ENCODE measurements around the gene FOXK1.
"Not testable (repeated sequence)": the region's sequence is repeated elsewhere in the genome, so short reads cannot be mapped to it uniquely, and the experiment has no call there.

The FOXK1 gene

DNA sequence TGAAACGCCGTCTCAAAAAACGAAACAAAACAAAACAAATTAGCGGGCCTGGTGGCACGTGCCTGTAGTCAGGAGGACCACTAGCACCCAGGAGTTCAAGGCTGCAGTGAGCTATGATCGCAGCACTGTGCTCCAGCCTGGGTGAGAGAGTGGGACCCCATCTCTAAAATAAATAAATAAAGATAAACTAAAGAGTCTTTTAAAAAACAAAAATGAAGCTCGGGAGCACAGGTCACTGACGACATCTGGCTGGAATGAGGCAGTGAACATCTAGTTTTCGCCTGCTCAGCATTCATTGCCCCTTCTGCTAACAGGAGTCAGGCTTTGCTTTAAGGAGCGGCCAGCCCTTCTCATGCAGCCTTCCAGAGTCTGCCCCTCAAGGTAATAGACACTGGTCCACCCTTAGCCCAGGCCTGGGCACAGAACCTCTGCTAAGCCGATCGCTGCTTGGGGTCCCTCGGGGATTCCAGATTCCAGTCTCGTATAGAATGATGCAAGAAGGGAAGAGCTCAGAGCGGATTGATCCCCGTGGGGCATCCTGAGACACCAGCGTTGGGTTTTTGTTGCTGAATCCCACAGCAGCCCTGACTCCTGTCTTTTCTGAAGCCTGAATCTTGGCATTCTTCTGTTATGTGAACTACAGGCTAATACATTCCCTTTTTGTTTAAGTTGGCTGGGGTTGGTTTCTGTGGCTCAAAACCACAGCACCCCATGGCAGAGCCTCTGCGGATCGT is 14.2 kb upstream of the FOXK1 start:
- no peak for DNase-seq (ENCODE audit: low read depth)

DNA sequence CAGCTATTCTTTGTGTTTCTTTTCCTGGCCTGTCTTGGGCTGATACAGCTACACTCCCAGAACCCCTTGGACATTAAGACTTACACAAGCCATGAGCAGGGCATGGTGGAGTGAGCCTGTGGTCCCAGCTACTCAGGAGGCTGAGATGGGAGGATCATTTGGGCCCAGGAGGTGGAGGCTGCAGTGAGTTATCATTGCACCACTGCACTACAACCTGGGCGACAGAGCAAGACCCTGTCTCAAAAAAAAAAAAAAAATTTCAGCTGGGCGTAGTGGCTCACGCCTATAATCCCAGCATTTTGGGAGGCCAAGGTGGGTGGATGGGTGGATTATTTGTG is 13.6 kb upstream of the FOXK1 start:
- no peak for DNase-seq (ENCODE audit: low read depth)

GRCh38 chr7:4670791-4671190 is 11.3 kb upstream of the FOXK1 start:
- no peak for DNase-seq (ENCODE audit: low read depth)

GRCh38 chr7:4675771-4676367 is 6.2 kb upstream of the FOXK1 start:
- DNase-seq (ENCODE audit: low read depth): no peak

DNA sequence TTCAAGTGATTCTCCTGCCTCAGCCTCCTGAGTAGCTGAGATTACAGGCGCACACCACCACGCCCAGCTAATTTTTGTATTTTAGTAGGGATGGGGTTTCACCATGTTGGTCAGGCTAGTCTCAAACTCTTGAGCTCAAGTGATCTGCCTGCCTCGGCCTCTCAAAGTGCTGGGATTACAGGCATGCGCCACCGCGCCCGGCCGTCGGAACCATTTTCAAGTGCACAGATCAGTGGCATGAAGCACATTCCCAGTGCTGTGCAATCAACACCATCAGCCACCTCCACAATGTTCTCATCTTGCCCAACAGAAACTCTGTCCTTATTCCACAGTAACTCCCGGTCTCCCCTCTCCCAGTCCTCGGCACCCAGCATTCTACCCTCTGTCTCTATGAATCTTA is 4.6 kb upstream of the FOXK1 start:
- DNase-seq (ENCODE audit: low read depth): not testable (repeated sequence)

DNA sequence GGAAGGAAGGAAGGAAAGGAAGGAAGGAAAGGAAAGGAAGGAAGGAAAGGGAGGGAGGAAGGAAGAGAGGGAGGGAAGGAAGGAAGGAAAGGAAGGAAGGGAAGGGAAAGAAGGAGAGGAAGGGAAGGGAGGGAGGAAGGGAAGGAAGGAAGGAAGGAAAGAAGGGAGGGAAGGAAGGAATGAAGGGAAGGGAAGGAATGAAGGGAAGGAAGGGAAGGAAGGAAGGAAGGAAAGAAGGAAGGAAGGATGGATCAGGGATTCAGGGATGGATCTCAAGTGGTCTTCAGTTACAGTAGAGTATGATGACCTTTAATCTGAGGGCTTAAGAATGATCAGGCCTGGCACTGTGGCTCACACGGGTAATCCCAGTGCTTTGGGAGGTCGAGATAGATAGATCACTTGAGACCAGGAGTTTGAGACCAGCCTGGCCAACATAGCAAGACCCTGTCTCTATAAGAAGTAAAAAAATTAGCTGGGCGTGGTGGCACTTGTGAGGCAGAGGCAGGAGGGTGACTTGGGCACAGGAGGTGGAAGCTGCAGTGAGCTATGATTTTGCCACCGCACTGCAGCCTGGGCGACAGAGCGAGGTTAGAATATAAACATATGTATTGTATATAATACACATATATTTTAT is 760 bp upstream of the FOXK1 start:
- DNase-seq (ENCODE audit: low read depth): no peak

DNA sequence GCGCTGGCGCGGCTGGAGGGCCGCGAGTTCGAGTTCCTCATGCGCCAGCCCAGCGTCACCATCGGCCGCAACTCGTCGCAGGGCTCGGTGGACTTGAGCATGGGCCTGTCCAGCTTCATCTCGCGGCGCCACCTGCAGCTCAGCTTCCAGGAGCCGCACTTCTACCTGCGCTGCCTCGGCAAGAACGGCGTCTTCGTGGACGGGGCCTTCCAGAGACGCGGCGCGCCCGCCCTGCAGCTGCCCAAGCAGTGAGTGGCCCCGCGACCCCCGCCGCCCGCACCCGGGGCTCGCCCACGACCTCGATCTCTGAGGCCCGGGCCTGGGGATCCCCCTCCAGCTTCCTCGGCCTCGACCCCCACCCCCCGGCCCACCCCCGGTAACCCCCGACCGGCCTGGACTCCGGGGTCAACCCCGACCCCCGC is 537 bp downstream of the FOXK1 start:
- DNase-seq (ENCODE audit: low read depth): no peak

DNA sequence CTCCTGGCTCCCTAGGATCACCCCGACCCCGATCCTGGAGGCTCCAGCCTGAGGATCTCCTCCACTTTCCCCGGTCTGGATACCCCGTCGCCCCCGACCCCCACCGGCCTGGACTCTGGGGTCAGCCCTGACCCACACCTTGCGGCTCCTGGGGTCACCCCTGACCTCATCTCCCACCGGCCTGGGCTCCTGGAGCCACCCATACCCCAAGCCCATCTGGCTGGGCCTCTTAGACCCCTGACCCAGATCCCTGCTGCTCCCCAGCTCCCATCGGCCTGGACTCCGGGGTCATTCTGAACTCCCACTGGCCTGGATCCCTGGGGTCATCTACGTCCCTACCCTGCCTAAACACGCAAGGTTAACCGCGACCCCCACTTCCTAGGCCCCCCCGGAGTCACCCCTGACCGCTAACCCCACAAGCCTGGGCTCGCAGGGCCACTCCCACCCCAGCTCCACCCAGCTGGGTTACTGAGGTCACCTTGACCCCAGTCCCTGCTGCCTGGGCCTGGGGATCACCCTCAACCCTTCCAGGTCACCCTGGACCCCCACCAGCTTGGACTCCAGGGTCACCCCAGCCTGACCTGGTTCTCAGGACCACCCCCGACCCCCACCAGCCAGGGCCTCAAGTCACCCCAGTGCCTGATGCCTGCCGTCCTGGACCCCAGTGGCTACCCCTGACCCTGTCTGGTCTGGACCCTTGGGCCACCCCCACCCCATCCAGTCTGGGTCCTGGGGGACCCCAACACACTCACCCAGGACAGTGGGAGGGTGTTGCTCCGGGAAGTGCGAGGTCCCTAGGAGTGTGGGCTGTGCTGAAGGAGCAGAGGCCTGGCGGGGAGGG is 1.2 kb downstream of the FOXK1 start:
- no peak for DNase-seq (ENCODE audit: low read depth)

- DNase-seq (ENCODE audit: low read depth): peak; percentile 72
Observed at GRCh38 chr7:4683884-4684565, 1.9 kb downstream of the FOXK1 start.

GRCh38 chr7:4684846-4685245 is 2.8 kb downstream of the FOXK1 start:
- no peak for DNase-seq (ENCODE audit: low read depth)

DNA sequence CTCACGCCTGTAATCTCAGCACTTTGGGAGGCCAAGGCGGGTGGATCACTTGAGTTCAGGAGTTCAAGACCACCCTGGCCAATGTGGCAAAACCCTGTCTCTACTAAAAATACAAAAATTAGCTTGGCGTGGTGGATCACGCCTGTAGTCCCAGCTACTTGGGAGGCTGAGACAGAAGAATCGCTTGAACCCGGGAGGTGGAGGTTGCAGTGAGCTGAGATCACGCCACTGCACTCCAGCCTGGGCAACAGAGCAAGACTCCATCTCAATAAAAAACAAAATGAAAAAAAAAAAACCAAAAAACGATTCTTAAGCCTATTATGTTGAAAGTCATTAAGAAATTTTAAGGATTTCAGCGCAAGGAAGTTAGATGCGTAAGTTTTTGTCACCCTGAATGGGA is 3.6 kb downstream of the FOXK1 start:
- not testable (repeated sequence) for DNase-seq (ENCODE audit: low read depth)

DNA sequence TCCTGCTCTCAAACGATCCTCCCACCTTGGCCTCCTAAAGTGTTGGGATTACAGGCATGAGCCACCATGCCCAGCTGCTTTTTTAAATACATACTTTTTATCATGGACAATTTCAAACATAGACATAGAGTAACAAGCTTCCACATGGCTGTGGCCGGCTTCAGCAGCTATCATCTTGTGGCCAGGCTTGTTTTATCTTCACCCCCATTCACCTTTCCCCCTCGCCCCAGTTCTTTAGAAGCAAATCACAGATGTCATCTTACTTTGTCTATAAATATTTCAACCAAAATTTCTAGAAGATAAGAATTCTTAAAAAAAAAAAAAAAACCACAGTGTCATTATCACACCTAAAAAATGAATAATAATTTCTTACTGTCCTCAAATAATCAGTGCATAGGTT is 5.9 kb downstream of the FOXK1 start:
- no peak for DNase-seq (ENCODE audit: low read depth)

- no peak for DNase-seq (ENCODE audit: low read depth)
Observed at GRCh38 chr7:4689151-4689550, 7.1 kb downstream of the FOXK1 start.

- no peak for DNase-seq (ENCODE audit: low read depth)
Observed at GRCh38 chr7:4689668-4690067, 7.6 kb downstream of the FOXK1 start.

DNA sequence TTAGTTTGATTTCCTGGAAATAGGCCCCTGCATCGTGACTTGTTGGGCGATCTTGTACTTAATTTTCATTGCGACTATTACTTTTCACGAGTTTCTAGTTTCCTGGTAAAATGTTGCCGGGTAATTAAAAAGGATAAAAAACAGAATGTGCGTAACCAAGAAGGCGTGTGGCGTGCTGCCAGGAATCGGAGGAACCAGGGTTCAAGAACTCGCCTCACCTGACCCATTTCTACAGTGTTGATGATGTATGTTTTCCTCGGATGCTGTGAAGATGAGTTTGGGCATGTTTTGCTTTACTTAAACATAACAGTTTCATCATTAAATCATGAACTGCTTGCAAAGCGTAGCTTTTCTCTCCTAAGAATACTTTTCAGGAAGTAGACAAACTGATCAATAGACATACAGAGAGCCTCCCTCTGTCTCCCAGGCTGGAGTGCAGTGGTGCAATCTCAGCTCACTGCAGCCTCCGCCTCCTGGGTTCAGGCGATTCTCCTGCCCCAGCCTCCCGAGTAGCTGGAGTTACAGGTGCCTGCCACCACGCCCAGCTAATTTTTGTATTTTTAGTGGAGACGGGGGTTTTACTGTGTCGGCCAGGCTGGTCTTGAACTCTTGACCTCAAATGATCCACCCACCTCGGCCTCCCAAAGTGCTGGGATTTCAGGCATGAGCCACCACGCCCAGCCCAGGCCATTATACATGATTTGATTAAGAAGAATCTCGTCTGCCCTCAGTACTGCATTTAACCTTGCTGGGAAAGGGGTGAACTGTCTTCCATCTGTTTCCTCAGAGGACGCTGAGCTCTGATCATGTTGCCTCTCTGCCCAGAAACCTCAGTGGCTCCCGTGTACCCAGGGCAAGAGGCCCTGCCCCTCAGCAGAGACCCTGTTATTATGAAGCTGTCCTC is 9.1 kb downstream of the FOXK1 start:
- DNase-seq (ENCODE audit: low read depth): no peak

DNA sequence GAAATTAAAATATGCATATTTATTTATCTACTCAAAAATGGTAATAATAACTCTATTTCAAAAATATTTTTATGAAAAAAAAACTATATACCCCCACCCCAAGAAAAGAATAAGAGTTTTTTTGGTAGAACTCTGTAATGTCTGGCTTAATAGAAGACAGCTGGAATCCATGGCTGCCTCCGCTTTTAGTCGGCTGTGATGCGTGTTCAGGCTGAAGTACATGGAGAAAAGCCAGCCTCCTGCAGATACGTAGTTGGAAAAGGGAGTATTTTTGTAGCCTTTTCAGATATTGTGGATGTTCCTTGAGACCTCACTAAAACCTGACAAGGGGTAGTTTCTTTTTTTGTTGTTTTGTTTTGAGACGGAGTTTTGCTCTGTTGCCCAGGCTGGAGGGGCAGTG is 10.0 kb downstream of the FOXK1 start:
- DNase-seq (ENCODE audit: low read depth): no peak

DNA sequence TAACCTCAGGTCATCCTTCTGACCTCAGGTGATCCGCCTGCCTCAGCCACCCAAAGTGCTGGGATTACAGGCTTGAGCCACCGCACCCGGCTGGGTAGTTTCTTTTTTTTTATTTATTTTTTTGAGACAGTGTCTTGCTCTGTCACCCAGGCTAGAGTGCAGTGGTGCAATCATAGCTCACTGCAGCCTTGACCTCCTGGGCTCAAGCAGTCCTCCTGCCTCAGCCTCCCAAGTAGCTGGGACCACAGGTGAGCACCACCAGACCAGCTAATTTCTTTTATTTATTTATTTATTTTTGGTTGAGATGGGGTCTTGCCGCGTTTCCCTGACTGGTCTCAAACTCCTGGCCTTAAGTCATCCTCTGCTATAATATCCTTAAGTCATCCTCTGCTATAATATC is 10.5 kb downstream of the FOXK1 start:
- DNase-seq (ENCODE audit: low read depth): not testable (repeated sequence)

GRCh38 chr7:4693152-4693551 is 11.1 kb downstream of the FOXK1 start:
- no peak for DNase-seq (ENCODE audit: low read depth)

DNA sequence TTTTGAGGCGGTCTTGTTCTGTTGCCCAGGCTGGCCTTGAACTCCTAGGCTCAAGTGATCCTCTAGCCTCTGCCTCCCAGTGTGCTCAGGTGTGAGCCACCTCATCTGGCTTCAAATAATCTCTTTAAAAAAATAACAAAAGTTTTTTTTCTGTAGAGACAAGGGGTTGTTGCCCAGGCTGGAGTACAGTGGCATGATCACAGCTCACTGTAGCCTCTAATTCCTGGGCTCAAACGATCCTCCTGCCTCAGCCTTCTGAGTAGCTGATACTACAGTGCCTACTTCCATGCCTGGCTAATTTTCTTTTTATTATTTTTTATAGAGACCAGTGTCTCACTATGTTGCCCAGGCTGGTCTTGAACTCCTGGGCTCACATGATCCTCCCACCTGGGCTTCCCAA is 11.7 kb downstream of the FOXK1 start:
- DNase-seq (ENCODE audit: low read depth): no peak

DNA sequence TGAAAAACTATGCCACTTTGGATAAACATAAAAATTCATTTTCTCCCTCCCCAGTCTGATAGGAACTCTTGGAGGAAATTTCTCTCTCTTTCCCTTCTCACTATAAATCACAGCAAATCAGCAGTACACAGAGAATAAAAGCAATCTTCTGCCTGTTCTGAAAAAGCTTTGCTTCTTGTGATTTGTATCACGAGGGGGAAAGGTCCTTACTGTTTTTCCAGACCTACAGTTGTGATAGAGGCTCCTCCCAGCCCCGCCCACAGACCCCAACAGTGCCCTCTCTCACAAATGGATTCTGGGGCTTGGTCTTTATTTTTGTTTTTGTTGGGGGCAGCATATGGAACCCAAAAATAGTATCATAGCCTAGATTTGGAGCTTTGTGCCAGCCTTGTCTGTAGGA is 12.2 kb downstream of the FOXK1 start:
- no peak for DNase-seq (ENCODE audit: low read depth)

- no peak for DNase-seq (ENCODE audit: low read depth)
Observed at GRCh38 chr7:4698707-4699275, 16.7 kb downstream of the FOXK1 start.

All from HS-5 (cell line).